Liver (tissue), 9 donors: ENCODE results near the gene ARHGAP23. TPM values are rescaled to one million over a fixed set of nuclear protein-coding genes. Genes with fewer than 3 reads are reported as not detected.

ENCODE experiments used
- DNase-seq: peaks from one replicate; pipeline ENCODE4 v3.0.0-alpha.2; 2017; ENCODE audit warnings: low spot score
- H3K27ac ChIP-seq, 2 donors: one replicate each; pipeline ENCODE4 v1.7.0; 2013; ENCODE audit warnings: inconsistent platforms in 2 of 2, low read length in 2 of 2, control low read depth in 1 of 2, low read depth in 1 of 2, mild to moderate bottlenecking in 1 of 2
- H3K27me3 ChIP-seq, 4 donors: one replicate each; pipeline versions ENCODE4 v1.6.1 to v1.7.0; 2013; ENCODE audit warnings: low read length in 3 of 4, inconsistent platforms in 1 of 4, mild to moderate bottlenecking in 1 of 4, moderate library complexity in 1 of 4; ENCODE audit not compliant: control insufficient read depth in 4 of 4, insufficient read depth in 4 of 4
- H3K36me3 ChIP-seq, 4 donors: one replicate each; pipeline versions ENCODE4 v1.6.1 to v1.7.0; 2013; ENCODE audit warnings: low read length in 3 of 4, mild to moderate bottlenecking in 3 of 4, low read depth in 1 of 4, moderate library complexity in 1 of 4; ENCODE audit not compliant: control insufficient read depth in 4 of 4, insufficient read depth in 3 of 4
- H3K4me1 ChIP-seq, 4 donors: one replicate each; pipeline versions ENCODE4 v1.6.1 to v1.7.0; 2013; ENCODE audit warnings: low read length in 3 of 4, mild to moderate bottlenecking in 3 of 4, moderate library complexity in 1 of 4; ENCODE audit not compliant: control insufficient read depth in 4 of 4, insufficient read depth in 4 of 4
- H3K4me3 ChIP-seq, 3 donors: one replicate each; pipeline versions ENCODE4 v1.6.1 to v1.7.0; 2013; ENCODE audit warnings: low read length in 3 of 3, control low read depth in 1 of 3, low read depth in 1 of 3, mild to moderate bottlenecking in 1 of 3
- H3K9ac ChIP-seq, 2 donors: one replicate each; pipeline ENCODE4 v1.7.0; 2013; ENCODE audit warnings: low read length in 2 of 2, mild to moderate bottlenecking in 2 of 2, moderate library complexity in 2 of 2, control low read depth in 1 of 2, low read depth in 1 of 2
- H3K9me3 ChIP-seq, 4 donors: one replicate each; pipeline versions ENCODE4 v1.6.1 to v1.7.0; 2013; ENCODE audit warnings: low read length in 3 of 4; ENCODE audit not compliant: control insufficient read depth in 4 of 4
- CTCF ChIP-seq: fragments of 150-350 bp; IDR thresholded peaks from 2 replicates; pipeline ENCODE4 v1.5.1; 2017; ENCODE audit warnings: improper control_type of control experiment, low read depth, low read length; ENCODE audit not compliant: missing input control
- EGR1 ChIP-seq, 2 donors: IDR thresholded peaks; 2 replicates each; pipeline ENCODE4 v1.6.1; 2016 to 2018; ENCODE audit warnings: antibody characterized with exemption in 2 of 2, low read depth in 2 of 2
- FOXA1 ChIP-seq: IDR thresholded peaks from 2 replicates; pipeline ENCODE4 v1.6.1; 2016; ENCODE audit warnings: antibody characterized with exemption
- FOXA2 ChIP-seq: IDR thresholded peaks from 2 replicates; pipeline ENCODE4 v1.6.1; 2016; ENCODE audit warnings: antibody characterized with exemption
- GABPA ChIP-seq, 2 donors: IDR thresholded peaks in 1 of 2; conservative IDR thresholded peaks in 1 of 2; 2 replicates each; pipeline ENCODE4 v1.6.1; 2016; ENCODE audit warnings: antibody characterized with exemption in 2 of 2, mild to moderate bottlenecking in 1 of 2, moderate library complexity in 1 of 2
- HNF4A ChIP-seq, 2 donors: conservative IDR thresholded peaks; 2 replicates each; pipeline ENCODE4 v1.6.1; 2016; ENCODE audit warnings: antibody characterized with exemption in 2 of 2, mild to moderate bottlenecking in 2 of 2
- HNF4G ChIP-seq: IDR thresholded peaks from 2 replicates; pipeline ENCODE4 v1.6.1; 2016; ENCODE audit warnings: antibody characterized with exemption
- JUND ChIP-seq, 2 donors: IDR thresholded peaks; 2 replicates each; pipeline ENCODE4 v1.6.1; 2016; ENCODE audit warnings: antibody characterized with exemption in 2 of 2
- MAX ChIP-seq: IDR thresholded peaks from 2 replicates; pipeline ENCODE4 v1.6.1; 2016; ENCODE audit warnings: antibody characterized with exemption
- NR2F2 ChIP-seq: IDR thresholded peaks from 2 replicates; pipeline ENCODE4 v1.6.1; 2016; ENCODE audit warnings: antibody characterized with exemption
- RAD21 ChIP-seq, 2 donors: IDR thresholded peaks; 2 replicates each; pipeline ENCODE4 v1.6.1; 2016; ENCODE audit warnings: antibody characterized with exemption in 2 of 2, mild to moderate bottlenecking in 2 of 2
- REST ChIP-seq: IDR thresholded peaks from 2 replicates; pipeline ENCODE4 v1.6.1; 2016; ENCODE audit warnings: antibody characterized with exemption, mild to moderate bottlenecking
- RXRA ChIP-seq, 2 donors: IDR thresholded peaks; 2 replicates each; pipeline ENCODE4 v1.6.1; 2017 to 2018; ENCODE audit warnings: antibody characterized with exemption in 2 of 2, mild to moderate bottlenecking in 1 of 2
- SP1 ChIP-seq: IDR thresholded peaks from 2 replicates; pipeline ENCODE4 v1.6.1; 2018; ENCODE audit warnings: antibody characterized with exemption, mild to moderate bottlenecking
- TAF1 ChIP-seq: conservative IDR thresholded peaks from 2 replicates; pipeline ENCODE4 v1.6.1; 2016; ENCODE audit warnings: antibody characterized with exemption, mild to moderate bottlenecking
- YY1 ChIP-seq: IDR thresholded peaks from 2 replicates; pipeline ENCODE4 v1.6.1; 2016; ENCODE audit warnings: antibody characterized with exemption, mild to moderate bottlenecking
- WGBS: extraction: QIAGEN DNeasy Blood & Tissue Kit; methylation state at CpG from one replicate; pipeline ENCODE4 v1.1.7; 2013; 5-methylcytosine and 5-hydroxymethylcytosine counted together
- polyA plus RNA-seq, 2 donors: library from polyadenylated mRNA; stranded (reverse) in 1 of 2; unstranded in 1 of 2; fragments of 200-250 nt in 1 of 2; fragments of >200 nt in 1 of 2; fragmentation: Nextera tagmentation in 1 of 2; extraction: Ambion mirVana in 1 of 2; gene quantifications; one replicate each; pipeline versions ENCODE4 v1.2.1 to v1.2.3, GENCODE V29; 2013 to 2015
- total RNA-seq, 2 donors: library from RNA; depleted of rRNA; stranded (reverse); fragments of >200 nt; gene quantifications; one replicate each; pipeline ENCODE4 v1.2.3, GENCODE V29; 2014
- TF ChIP-seq, protein P1 (sequence below): IDR thresholded peaks from 2 replicates; pipeline ENCODE4 v1.6.1; 2016; ENCODE audit warnings: antibody characterized with exemption
- TF ChIP-seq, protein P2 (sequence below): IDR thresholded peaks from 2 replicates; pipeline ENCODE4 v1.6.1; 2016; ENCODE audit warnings: antibody characterized with exemption
- donor health status: healthy.
- donor health status: healthy.
- donor health status: healthy.
- donor health status: healthy.
- donor health status: healthy.

ARHGAP23 gene
- total and polyA plus RNA-seq, 4 donors, result 0.28 to 31.8 (median 4.6) TPM

GRCh38 chr17:38415250-38416194 lies 12.7 kb upstream of the ARHGAP23 start:
- no peak for DNase-seq
- no peak overlapping the region for H3K27ac ChIP-seq
- 35% methylated on average over 22 of the region's 22 CpGs for WGBS
- H3K27me3 ChIP-seq, result peaks cover 0 to 4% (median 3%) of the 10 kb centered on the region in 4 donors
- H3K9ac ChIP-seq, result no peak overlapping the region
- H3K9me3 ChIP-seq, result no peaks in the 10 kb centered on the region
- no peak overlapping the region for H3K4me3 ChIP-seq
- peaks cover 3 to 7% (median 6%) of the 10 kb centered on the region in 4 donors for H3K4me1 ChIP-seq
- no peak for TF ChIP-seq HNF4A (conservative IDR thresholded peaks at IDR 0.05)
- TF ChIP-seq, protein P1, sequence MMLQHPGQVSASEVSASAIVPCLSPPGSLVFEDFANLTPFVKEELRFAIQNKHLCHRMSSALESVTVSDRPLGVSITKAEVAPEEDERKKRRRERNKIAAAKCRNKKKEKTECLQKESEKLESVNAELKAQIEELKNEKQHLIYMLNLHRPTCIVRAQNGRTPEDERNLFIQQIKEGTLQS, result peak; percentile 23
- H3K36me3 ChIP-seq, result no peaks in the 10 kb centered on the region

DNA sequence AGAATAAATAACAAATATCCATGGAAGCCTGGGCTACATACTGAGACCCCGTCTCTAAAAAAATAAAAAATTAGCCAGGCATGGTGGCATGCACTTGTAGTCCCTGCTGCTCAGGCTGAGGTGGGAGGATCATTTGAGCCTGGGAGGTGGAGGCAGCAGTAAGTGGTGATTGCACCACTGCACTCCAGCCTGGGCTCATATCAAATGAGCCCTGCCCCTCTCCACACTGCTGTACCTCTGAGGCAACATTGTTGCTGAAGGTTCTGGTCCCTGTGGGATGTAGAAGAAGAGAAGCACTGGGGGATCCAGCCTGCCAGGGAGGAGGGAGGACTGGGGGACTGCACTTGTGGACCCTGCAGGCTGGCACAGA lies 11.4 kb upstream of the ARHGAP23 start:
- no peak for DNase-seq
- no peaks in the 10 kb centered on the region for H3K9me3 ChIP-seq
- WGBS, result 63% methylated on average over 1 of the region's 1 CpG
- no peak overlapping the region for H3K27ac ChIP-seq
- H3K9ac ChIP-seq, result no peak overlapping the region
- peaks cover 0 to 8% (median 5%) of the 10 kb centered on the region in 4 donors for H3K27me3 ChIP-seq
- H3K4me1 ChIP-seq, result peaks cover 3 to 7% (median 6%) of the 10 kb centered on the region in 4 donors
- TF ChIP-seq FOXA1, result no peak
- TF ChIP-seq REST, result no peak
- TF ChIP-seq FOXA2, result no peak
- no peak for TF ChIP-seq RXRA (IDR thresholded peaks at IDR 0.05)
- TF ChIP-seq YY1, result no peak
- no peak for TF ChIP-seq SP1
- TF ChIP-seq TAF1, result no peak
- no peak for TF ChIP-seq HNF4A (conservative IDR thresholded peaks at IDR 0.05)
- no peak for TF ChIP-seq GABPA (IDR thresholded peaks at IDR 0.05 in 1 of 2, conservative IDR thresholded peaks at IDR 0.05 in 1 of 2)
- TF ChIP-seq HNF4G, result no peak
- TF ChIP-seq, protein P1, result no peak
- TF ChIP-seq MAX, result no peak
- no peak for TF ChIP-seq CTCF
- no peak for TF ChIP-seq RAD21 (IDR thresholded peaks at IDR 0.05)
- TF ChIP-seq JUND (IDR thresholded peaks at IDR 0.05), result no peak
- TF ChIP-seq, protein P2, sequence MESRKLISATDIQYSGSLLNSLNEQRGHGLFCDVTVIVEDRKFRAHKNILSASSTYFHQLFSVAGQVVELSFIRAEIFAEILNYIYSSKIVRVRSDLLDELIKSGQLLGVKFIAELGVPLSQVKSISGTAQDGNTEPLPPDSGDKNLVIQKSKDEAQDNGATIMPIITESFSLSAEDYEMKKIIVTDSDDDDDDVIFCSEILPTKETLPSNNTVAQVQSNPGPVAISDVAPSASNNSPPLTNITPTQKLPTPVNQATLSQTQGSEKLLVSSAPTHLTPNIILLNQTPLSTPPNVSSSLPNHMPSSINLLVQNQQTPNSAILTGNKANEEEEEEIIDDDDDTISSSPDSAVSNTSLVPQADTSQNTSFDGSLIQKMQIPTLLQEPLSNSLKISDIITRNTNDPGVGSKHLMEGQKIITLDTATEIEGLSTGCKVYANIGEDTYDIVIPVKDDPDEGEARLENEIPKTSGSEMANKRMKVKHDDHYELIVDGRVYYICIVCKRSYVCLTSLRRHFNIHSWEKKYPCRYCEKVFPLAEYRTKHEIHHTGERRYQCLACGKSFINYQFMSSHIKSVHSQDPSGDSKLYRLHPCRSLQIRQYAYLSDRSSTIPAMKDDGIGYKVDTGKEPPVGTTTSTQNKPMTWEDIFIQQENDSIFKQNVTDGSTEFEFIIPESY, result no peak
- TF ChIP-seq NR2F2, result no peak
- TF ChIP-seq EGR1 (IDR thresholded peaks at IDR 0.05; ENCODE audit: low read depth in 2 of 2), result no peak
- H3K4me3 ChIP-seq, result no peak overlapping the region
- H3K36me3 ChIP-seq, result no peaks in the 10 kb centered on the region
